Heart right ventricle (tissue), 12 donors: ENCODE measurements around the gene OR4X1. TPM values are rescaled to one million over a fixed set of nuclear protein-coding genes. Genes with fewer than 3 reads are reported as not detected.

Source experiments
- polyA plus RNA-seq, 2 donors: library from polyadenylated mRNA; stranded (reverse); fragments of 200-250 nt; gene quantifications; one replicate each; pipeline ENCODE4 v1.2.3, GENCODE V29; 2013
- total RNA-seq, 10 donors: library from RNA; stranded (reverse); fragmentation: NEBNext Ultra II Directional in 3 of 10; extraction: Animal tissue kit (Norgen Biotek cat#: 25700) in 3 of 10; gene quantifications; one replicate each; pipeline versions ENCODE4 v1.2.1 to v1.2.4, GENCODE V29; 2021 to 2023
- donor health status: ischemic (EF 13 %, LVEDD 7.1; RV severe dilation, severe dysfunction).
- donor health status: healthy with polysubstance abuse.
- donor health status: DM: no; HTN: yes; CAD: no.
- donor health status: DM: no; HTN: no; CAD: no.
- donor health status: ischemic (EF 25% LVEDD 6.9; RV normal size, moderate dysfunction).
- donor health status: ischemic (EF 25% LVEDD 5.7; RV mildly dilated, moderate dysfunction).
- donor health status: healthy.
- donor health status: nonischemic (EF 11% LVEDD 7.7; RV severe dilation, severe dysfunction).
- donor health status: DM: yes; HTN: yes; CAD: no.
- donor health status: PGD.
- donor health status: ischemic (EF 29% LVEDD 5.4; RV normal size, mild dysfunction).
- donor health status: nonischemic (EF 23%, LVEDD 6.1; RV moderate dilation, normal function).

OR4X1 gene
- total and polyA plus RNA-seq, 12 donors = not detected

Other genes with a start within 250 kb of the OR4X1 start
- gene OR4B1, start 47.1 kb upstream of the OR4X1 start, total RNA-seq = not detected
- gene OR4B1, start 47.1 kb upstream of the OR4X1 start, polyA plus RNA-seq = not detected
- gene OR4X2, start 18.8 kb upstream of the OR4X1 start, total RNA-seq = not detected
- gene OR4X2, start 18.8 kb upstream of the OR4X1 start, polyA plus RNA-seq = not detected
- not detected for gene OR4S1, start 42.4 kb downstream of the OR4X1 start, total RNA-seq
- gene OR4S1, start 42.4 kb downstream of the OR4X1 start, polyA plus RNA-seq = not detected
- not detected for gene OR4C3, start 61.1 kb downstream of the OR4X1 start, total RNA-seq
- gene OR4C3, start 61.1 kb downstream of the OR4X1 start, polyA plus RNA-seq = not detected
- not detected for gene OR4C5, start 102.6 kb downstream of the OR4X1 start, total RNA-seq
- not detected for gene OR4C5, start 102.6 kb downstream of the OR4X1 start, polyA plus RNA-seq
- not detected for gene OR4A47, start 224.9 kb downstream of the OR4X1 start, total RNA-seq
- gene OR4A47, start 224.9 kb downstream of the OR4X1 start, polyA plus RNA-seq = not detected